ENCODE data around the gene FGF18. TPM values are rescaled to one million over a fixed set of nuclear protein-coding genes. Genes with fewer than 3 reads are reported as not detected.
A peak's percentile ranks its signal among the peaks of the same experiment; 100 is the strongest.

FGF18 gene
- total and polyA plus RNA-seq, 9 of the 15 experiments (the other 6 are each of a cell fraction or from before 2014, with no cell fraction given) = 0.05 to 0.18 (median 0.11) TPM; not detected in 6

DNA sequence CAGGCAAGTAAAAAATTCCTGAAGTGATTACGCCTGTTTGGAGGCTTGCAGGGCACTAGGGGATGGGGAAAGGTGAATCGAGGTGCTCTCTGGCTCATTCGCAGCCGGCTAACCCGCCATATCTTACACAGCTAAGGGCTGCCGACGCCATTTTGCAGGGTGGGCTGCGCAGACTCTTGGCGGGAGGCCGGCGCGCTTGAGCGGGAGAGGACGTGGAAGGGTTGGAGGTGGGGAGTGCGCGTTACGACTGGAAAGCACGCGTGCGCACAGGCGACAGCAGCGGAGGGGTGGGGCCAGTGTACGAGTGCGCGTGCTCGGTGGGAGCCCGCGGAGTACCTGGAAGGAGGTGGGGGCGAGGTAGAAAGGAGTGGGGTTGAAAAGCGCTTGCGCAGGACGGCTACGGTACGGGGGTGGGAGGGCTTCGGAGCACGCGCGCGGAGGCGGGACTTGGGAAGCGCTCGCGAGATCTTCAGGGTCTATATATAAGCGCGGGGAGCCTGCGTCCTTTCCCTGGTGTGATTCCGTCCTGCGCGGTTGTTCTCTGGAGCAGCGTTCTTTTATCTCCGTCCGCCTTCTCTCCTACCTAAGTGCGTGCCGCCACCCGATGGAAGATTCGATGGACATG lies 32.0 kb upstream of the FGF18 start, which contains the start of gene NPM1 (continued):
- TF ChIP-seq, protein P1, sequence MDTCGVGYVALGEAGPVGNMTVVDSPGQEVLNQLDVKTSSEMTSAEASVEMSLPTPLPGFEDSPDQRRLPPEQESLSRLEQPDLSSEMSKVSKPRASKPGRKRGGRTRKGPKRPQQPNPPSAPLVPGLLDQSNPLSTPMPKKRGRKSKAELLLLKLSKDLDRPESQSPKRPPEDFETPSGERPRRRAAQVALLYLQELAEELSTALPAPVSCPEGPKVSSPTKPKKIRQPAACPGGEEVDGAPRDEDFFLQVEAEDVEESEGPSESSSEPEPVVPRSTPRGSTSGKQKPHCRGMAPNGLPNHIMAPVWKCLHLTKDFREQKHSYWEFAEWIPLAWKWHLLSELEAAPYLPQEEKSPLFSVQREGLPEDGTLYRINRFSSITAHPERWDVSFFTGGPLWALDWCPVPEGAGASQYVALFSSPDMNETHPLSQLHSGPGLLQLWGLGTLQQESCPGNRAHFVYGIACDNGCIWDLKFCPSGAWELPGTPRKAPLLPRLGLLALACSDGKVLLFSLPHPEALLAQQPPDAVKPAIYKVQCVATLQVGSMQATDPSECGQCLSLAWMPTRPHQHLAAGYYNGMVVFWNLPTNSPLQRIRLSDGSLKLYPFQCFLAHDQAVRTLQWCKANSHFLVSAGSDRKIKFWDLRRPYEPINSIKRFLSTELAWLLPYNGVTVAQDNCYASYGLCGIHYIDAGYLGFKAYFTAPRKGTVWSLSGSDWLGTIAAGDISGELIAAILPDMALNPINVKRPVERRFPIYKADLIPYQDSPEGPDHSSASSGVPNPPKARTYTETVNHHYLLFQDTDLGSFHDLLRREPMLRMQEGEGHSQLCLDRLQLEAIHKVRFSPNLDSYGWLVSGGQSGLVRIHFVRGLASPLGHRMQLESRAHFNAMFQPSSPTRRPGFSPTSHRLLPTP (IDR thresholded peaks at IDR 0.05; ENCODE audit: borderline replicate concordance, extremely low read depth, insufficient read length) = no peak
- TF ChIP-seq E2F3 (CRISPR knock-in tag; IDR thresholded peaks at IDR 0.05) (peak; percentile 97), KLF10 (CRISPR knock-in tag; IDR thresholded peaks at IDR 0.05) (no peak), ZFX (CRISPR knock-in tag; IDR thresholded peaks at IDR 0.05) (peak; percentile 56), ZNF12 (CRISPR knock-in tag; IDR thresholded peaks at IDR 0.05) (no peak), FOXJ3 (CRISPR knock-in tag; IDR thresholded peaks at IDR 0.05) (no peak), ZNF121 (CRISPR knock-in tag; conservative IDR thresholded peaks at IDR 0.05) (no peak), HMG20A (CRISPR knock-in tag; conservative IDR thresholded peaks at IDR 0.05) (no peak)
- TF ChIP-seq, protein P2, sequence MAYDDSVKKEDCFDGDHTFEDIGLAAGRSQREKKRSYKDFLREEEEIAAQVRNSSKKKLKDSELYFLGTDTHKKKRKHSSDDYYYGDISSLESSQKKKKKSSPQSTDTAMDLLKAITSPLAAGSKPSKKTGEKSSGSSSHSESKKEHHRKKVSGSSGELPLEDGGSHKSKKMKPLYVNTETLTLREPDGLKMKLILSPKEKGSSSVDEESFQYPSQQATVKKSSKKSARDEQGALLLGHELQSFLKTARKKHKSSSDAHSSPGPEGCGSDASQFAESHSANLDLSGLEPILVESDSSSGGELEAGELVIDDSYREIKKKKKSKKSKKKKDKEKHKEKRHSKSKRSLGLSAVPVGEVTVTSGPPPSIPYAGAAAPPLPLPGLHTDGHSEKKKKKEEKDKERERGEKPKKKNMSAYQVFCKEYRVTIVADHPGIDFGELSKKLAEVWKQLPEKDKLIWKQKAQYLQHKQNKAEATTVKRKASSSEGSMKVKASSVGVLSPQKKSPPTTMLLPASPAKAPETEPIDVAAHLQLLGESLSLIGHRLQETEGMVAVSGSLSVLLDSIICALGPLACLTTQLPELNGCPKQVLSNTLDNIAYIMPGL (CRISPR knock-in tag; IDR thresholded peaks at IDR 0.05) = no peak
- TF ChIP-seq, protein P3, sequence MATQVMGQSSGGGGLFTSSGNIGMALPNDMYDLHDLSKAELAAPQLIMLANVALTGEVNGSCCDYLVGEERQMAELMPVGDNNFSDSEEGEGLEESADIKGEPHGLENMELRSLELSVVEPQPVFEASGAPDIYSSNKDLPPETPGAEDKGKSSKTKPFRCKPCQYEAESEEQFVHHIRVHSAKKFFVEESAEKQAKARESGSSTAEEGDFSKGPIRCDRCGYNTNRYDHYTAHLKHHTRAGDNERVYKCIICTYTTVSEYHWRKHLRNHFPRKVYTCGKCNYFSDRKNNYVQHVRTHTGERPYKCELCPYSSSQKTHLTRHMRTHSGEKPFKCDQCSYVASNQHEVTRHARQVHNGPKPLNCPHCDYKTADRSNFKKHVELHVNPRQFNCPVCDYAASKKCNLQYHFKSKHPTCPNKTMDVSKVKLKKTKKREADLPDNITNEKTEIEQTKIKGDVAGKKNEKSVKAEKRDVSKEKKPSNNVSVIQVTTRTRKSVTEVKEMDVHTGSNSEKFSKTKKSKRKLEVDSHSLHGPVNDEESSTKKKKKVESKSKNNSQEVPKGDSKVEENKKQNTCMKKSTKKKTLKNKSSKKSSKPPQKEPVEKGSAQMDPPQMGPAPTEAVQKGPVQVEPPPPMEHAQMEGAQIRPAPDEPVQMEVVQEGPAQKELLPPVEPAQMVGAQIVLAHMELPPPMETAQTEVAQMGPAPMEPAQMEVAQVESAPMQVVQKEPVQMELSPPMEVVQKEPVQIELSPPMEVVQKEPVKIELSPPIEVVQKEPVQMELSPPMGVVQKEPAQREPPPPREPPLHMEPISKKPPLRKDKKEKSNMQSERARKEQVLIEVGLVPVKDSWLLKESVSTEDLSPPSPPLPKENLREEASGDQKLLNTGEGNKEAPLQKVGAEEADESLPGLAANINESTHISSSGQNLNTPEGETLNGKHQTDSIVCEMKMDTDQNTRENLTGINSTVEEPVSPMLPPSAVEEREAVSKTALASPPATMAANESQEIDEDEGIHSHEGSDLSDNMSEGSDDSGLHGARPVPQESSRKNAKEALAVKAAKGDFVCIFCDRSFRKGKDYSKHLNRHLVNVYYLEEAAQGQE (IDR thresholded peaks at IDR 0.05; ENCODE audit: borderline replicate concordance) = no peak
- TF ChIP-seq, protein P3 (CRISPR knock-in tag; IDR thresholded peaks at IDR 0.05; ENCODE audit: low read depth) = 0 out of 2 replicates have a peak, but pooled peaks have one; percentile 45
- TF ChIP-seq, protein P4, sequence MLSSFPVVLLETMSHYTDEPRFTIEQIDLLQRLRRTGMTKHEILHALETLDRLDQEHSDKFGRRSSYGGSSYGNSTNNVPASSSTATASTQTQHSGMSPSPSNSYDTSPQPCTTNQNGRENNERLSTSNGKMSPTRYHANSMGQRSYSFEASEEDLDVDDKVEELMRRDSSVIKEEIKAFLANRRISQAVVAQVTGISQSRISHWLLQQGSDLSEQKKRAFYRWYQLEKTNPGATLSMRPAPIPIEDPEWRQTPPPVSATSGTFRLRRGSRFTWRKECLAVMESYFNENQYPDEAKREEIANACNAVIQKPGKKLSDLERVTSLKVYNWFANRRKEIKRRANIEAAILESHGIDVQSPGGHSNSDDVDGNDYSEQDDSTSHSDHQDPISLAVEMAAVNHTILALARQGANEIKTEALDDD (IDR thresholded peaks at IDR 0.05) = no peak
